Loucy (cell line): ENCODE results near the gene ASPDH.

Experiments
- EZH2phosphoT487 ChIP-seq: fragments of 200-600 bp; IDR thresholded peaks from 2 replicates; pipeline ENCODE4 v1.6.1; 2018; ENCODE audit warnings: antibody characterized with exemption, mild to moderate bottlenecking, moderate library complexity, borderline replicate concordance
- TF ChIP-seq, protein P1 (sequence below): fragments of 200-600 bp; sonication (generic); conservative IDR thresholded peaks from 2 replicates; pipeline ENCODE4 v1.5.1; 2014; ENCODE audit warnings: mild to moderate bottlenecking, antibody characterized with exemption, low read length

DNA sequence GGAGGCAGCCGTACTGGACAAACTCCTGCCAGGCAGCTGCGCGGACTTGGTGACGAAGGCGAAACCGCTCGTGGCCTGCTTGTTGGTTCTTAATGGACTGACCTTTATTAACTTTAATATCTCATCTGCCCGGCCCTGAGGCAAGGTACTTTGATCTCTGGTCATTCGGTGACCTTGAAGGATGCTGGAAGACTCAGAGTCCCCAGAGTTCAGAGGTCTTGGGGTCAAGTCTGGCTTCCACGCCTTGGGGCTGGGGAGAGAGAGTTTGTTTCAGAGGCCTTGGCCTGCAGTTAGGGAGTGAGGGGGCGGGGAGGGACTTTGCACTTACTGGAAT, 47.0 kb downstream of the ASPDH start:
- TF ChIP-seq, protein P1, sequence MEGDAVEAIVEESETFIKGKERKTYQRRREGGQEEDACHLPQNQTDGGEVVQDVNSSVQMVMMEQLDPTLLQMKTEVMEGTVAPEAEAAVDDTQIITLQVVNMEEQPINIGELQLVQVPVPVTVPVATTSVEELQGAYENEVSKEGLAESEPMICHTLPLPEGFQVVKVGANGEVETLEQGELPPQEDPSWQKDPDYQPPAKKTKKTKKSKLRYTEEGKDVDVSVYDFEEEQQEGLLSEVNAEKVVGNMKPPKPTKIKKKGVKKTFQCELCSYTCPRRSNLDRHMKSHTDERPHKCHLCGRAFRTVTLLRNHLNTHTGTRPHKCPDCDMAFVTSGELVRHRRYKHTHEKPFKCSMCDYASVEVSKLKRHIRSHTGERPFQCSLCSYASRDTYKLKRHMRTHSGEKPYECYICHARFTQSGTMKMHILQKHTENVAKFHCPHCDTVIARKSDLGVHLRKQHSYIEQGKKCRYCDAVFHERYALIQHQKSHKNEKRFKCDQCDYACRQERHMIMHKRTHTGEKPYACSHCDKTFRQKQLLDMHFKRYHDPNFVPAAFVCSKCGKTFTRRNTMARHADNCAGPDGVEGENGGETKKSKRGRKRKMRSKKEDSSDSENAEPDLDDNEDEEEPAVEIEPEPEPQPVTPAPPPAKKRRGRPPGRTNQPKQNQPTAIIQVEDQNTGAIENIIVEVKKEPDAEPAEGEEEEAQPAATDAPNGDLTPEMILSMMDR, result no peak
- TF ChIP-seq EZH2phosphoT487, result no peak
